ENCODE measurements around the gene KLF11. TPM values are rescaled to one million over a fixed set of nuclear protein-coding genes. Genes with fewer than 3 reads are reported as not detected.
A peak's percentile ranks its signal among the peaks of the same experiment; 100 is the strongest.

KLF11 gene
- total RNA-seq, 3 donors from 2014 or later (not counting 1 experiment from before 2014, with no cell fraction given) = 47.3 to 85.8 (median 49.3) TPM

DNA sequence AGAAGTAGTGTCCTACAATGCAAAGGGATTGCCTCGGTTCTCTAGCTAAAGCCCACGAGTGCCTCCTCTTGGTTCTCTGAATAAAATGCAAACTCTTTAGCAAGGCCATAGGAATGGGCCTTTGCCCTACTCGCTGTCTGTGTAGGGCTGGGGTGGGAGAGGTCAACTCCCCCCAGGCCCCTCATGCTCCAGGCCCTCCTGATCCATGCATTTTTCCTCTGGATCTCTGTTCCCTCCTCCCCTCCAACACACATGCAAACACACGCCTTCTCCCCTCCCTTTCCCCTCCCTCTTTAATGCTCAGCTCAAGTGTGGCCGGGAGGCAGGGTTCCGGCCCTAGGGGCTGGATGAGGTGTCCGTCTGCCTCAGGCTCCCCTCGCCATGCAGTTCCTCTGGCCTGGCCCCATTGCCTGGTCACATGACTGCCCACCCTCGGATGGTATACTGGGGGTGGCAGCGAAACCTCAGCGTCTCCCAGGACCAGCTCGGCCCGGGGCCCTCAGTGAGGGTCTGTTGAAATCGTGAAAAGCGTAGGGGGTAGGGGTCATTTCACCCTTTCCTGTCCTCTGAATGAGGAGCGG is 14.9 kb upstream of the KLF11 start:
- Histone ChIP-seq H3K4me3 (ENCODE audit: low read length) (no peak overlapping the region), H3K27me3 (ENCODE audit: control insufficient read depth, insufficient read depth, low read length) (no peaks in the 10 kb centered on the region), H3K27ac (ENCODE audit: low read length) (peak overlapping the region; percentile 89), H3K9me3 (ENCODE audit: control insufficient read depth, insufficient read depth, low read length) (no peaks in the 10 kb centered on the region), H3K4me1 (ENCODE audit: control insufficient read depth, insufficient read depth, low read length) (peaks cover 59% of the 10 kb centered on the region), H3K36me3 (ENCODE audit: control insufficient read depth, insufficient read depth, low read length) (no peaks in the 10 kb centered on the region)
- DNase-seq (no peak), ATAC-seq (no peak)
- intact Hi-C loops (cut with micrococcal nuclease) = loop anchor here (5.0 kb wide), 1 partner anchor 46 kb away; no protein-coding TSS in a partner anchor
- Mint-ChIP-seq H3K27me3 (ENCODE audit: low read depth in 2 of 2) (no peaks in the 10 kb centered on the region), H3K4me1 (peaks cover 22 to 40% of the 10 kb centered on the region in 2 donors), H3K36me3 (no peaks in the 10 kb centered on the region), H3K9me3 (no peaks in the 10 kb centered on the region), H3K4me3 (peak overlapping the region; percentile 78), H3K27ac (peak overlapping the region; percentile 93 to 94)
- TF ChIP-seq, protein P1, sequence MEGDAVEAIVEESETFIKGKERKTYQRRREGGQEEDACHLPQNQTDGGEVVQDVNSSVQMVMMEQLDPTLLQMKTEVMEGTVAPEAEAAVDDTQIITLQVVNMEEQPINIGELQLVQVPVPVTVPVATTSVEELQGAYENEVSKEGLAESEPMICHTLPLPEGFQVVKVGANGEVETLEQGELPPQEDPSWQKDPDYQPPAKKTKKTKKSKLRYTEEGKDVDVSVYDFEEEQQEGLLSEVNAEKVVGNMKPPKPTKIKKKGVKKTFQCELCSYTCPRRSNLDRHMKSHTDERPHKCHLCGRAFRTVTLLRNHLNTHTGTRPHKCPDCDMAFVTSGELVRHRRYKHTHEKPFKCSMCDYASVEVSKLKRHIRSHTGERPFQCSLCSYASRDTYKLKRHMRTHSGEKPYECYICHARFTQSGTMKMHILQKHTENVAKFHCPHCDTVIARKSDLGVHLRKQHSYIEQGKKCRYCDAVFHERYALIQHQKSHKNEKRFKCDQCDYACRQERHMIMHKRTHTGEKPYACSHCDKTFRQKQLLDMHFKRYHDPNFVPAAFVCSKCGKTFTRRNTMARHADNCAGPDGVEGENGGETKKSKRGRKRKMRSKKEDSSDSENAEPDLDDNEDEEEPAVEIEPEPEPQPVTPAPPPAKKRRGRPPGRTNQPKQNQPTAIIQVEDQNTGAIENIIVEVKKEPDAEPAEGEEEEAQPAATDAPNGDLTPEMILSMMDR (IDR thresholded peaks at IDR 0.05) = no peak
- 89% methylated on average over 15 of the region's 16 CpGs for WGBS (ENCODE audit: insufficient coverage)

DNA sequence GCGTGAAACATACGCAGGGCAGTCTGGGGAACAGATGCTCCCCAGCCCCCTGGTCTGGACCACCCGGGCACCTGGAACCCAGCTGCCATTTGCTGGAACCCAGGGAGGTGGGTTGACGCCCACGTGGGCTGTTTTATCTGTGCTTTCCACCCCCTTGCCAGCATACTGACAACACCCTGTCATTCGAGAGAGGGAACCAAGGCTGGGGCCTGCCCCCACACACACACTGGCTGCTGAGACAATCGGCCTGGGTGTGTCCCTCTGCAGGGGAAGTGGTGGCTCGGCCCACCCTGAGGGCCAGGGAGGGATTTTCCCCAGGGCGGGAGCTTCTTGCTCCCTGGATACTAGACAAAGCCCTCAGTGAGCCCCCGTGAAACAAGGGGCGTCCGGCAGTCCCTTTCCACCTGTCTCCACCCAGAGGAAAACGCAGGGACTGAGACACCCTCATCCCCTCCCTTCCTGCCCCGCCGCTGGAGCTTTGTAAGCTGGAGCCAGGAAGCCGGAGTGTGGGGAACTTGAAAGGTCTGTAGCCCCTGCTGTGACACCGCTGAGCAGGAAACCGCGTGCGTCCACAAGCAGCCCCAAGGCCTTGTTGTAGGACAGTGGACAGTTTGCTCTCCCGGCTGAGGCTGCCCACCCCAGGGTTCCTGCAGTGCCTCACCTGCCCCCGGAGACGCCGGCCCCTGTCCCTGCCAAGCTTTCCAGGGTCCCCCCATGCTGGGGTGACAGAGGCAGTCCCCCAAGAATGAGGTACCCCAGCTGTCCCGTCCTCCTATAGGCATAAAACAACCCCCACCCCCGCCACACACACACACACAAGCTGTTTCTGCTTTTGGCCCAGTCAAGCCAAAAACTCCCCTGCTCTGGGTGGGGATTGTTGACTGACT is 14.1 kb upstream of the KLF11 start:
- WGBS (ENCODE audit: insufficient coverage) = 14% methylated on average over 25 of the region's 26 CpGs
- no peaks in the 10 kb centered on the region for H3K36me3 Mint-ChIP-seq
- H3K27ac Mint-ChIP-seq = peak overlapping the region; percentile 93 to 94
- TF ChIP-seq, protein P1 (IDR thresholded peaks at IDR 0.05) = no peak
- no peaks in the 10 kb centered on the region for H3K9me3 ChIP-seq (ENCODE audit: control insufficient read depth, insufficient read depth, low read length)
- intact Hi-C loops (cut with micrococcal nuclease) = loop anchor here (1.0 to 5.0 kb wide), 2 partner anchors 13 to 47 kb away; no protein-coding TSS in a partner anchor
- no peaks in the 10 kb centered on the region for H3K9me3 Mint-ChIP-seq
- H3K27ac ChIP-seq (ENCODE audit: low read length) = peak overlapping the region; percentile 89
- peaks cover 62% of the 10 kb centered on the region for H3K4me1 ChIP-seq (ENCODE audit: control insufficient read depth, insufficient read depth, low read length)
- peak overlapping the region; percentile 21 for H3K4me3 ChIP-seq (ENCODE audit: low read length)
- no peaks in the 10 kb centered on the region for H3K27me3 ChIP-seq (ENCODE audit: control insufficient read depth, insufficient read depth, low read length)
- H3K4me1 Mint-ChIP-seq = peaks cover 26 to 42% of the 10 kb centered on the region in 2 donors
- H3K27me3 Mint-ChIP-seq (ENCODE audit: low read depth in 2 of 2) = no peaks in the 10 kb centered on the region
- peak overlapping the region; percentile 78 for H3K4me3 Mint-ChIP-seq
- H3K36me3 ChIP-seq (ENCODE audit: control insufficient read depth, insufficient read depth, low read length) = no peaks in the 10 kb centered on the region
- peak; percentile 96 to 98 (median 97) for ATAC-seq
- DNase-seq = peak; percentile 66 to 75

DNA sequence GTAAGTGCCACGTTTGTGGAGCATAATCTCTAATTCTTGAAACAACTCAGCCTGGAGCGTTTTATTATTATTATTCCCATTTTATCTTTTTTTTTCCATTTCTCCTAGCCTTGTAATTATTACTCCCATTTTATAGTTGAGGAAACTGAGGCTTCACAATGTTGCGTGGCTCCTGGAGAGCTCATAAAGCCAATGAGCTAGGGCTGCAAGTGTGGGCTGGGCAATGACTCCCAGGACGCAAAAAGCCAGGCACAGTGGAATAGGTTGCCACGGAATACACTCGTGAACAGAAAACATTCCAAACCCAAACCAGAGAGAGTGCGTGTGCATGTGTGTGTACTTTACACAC is 13.5 kb upstream of the KLF11 start:
- H3K36me3 Mint-ChIP-seq = no peaks in the 10 kb centered on the region
- H3K27me3 Mint-ChIP-seq (ENCODE audit: low read depth in 2 of 2) = no peaks in the 10 kb centered on the region
- TF ChIP-seq, protein P1 (IDR thresholded peaks at IDR 0.05) = no peak
- H3K9me3 ChIP-seq (ENCODE audit: control insufficient read depth, insufficient read depth, low read length) = no peaks in the 10 kb centered on the region
- peak overlapping the region; percentile 89 for H3K27ac ChIP-seq (ENCODE audit: low read length)
- H3K27ac Mint-ChIP-seq = peak overlapping the region; percentile 93 to 94
- H3K27me3 ChIP-seq (ENCODE audit: control insufficient read depth, insufficient read depth, low read length) = no peaks in the 10 kb centered on the region
- H3K4me1 ChIP-seq (ENCODE audit: control insufficient read depth, insufficient read depth, low read length) = peaks cover 68% of the 10 kb centered on the region
- H3K36me3 ChIP-seq (ENCODE audit: control insufficient read depth, insufficient read depth, low read length) = no peaks in the 10 kb centered on the region
- peaks cover 32 to 48% of the 10 kb centered on the region in 2 donors for H3K4me1 Mint-ChIP-seq
- intact Hi-C loops (cut with micrococcal nuclease) = loop anchor here (1.0 to 5.0 kb wide), 2 partner anchors 12 to 48 kb away; no protein-coding TSS in a partner anchor
- 79% methylated on average over 6 of the region's 7 CpGs for WGBS (ENCODE audit: insufficient coverage)
- H3K4me3 ChIP-seq (ENCODE audit: low read length) = no peak overlapping the region
- DNase-seq (no peak), ATAC-seq (no peak)
- no peaks in the 10 kb centered on the region for H3K9me3 Mint-ChIP-seq
- peak overlapping the region; percentile 78 for H3K4me3 Mint-ChIP-seq
